NT2/D1 (cell line): ENCODE measurements around the gene OR2S2.

Source experiments
- YY1 ChIP-seq: IDR thresholded peaks from 2 replicates; pipeline ENCODE4 v1.6.1; 2011; ENCODE audit not compliant: insufficient read length, insufficient read depth
- ZNF274 ChIP-seq: IDR thresholded peaks from 2 replicates; pipeline ENCODE4 v1.6.1; 2011; ENCODE audit warnings: mild to moderate bottlenecking, low read depth, low read length

GRCh38 chr9:35928591-35929452, 29.1 kb downstream of the OR2S2 start:
- TF ChIP-seq ZNF274: no peak
- no peak for TF ChIP-seq YY1
